Vagina (tissue), 2 donors: ENCODE data around the gene EGLN2.
"Not testable (repeated sequence)": the region's sequence is repeated elsewhere in the genome, so short reads cannot be mapped to it uniquely, and the experiment has no call there.

ENCODE experiments used
- CTCF ChIP-seq, 3 experiments: fragments of 450-650 bp in 2 of 3; fragments of 200-600 bp in 1 of 3; sonication (generic) in 1 of 3; IDR thresholded peaks; one replicate each; pipeline ENCODE4 v1.5.1; 2017 to 2019; ENCODE audit warnings: antibody characterized with exemption in 3 of 3, mild to moderate bottlenecking in 2 of 3, moderate library complexity in 2 of 3
- POLR2AphosphoS5 ChIP-seq, 2 donors: sonication (generic); formaldehyde crosslinking; IDR thresholded peaks; one replicate each; pipeline ENCODE4 v1.9.0; 2017; ENCODE audit warnings: antibody characterized with exemption in 2 of 2, mild to moderate bottlenecking in 2 of 2, low read depth in 1 of 2; ENCODE audit not compliant: insufficient read depth in 1 of 2

GRCh38 chr19:40830741-40831140 is 31.8 kb downstream of the EGLN2 start:
- not testable (repeated sequence) for TF ChIP-seq CTCF (IDR thresholded peaks at IDR 0.05); POLR2AphosphoS5 (IDR thresholded peaks at IDR 0.05; ENCODE audit: insufficient read depth in 1 of 2, low read depth in 1 of 2)
